C1 segment of cervical spinal cord (tissue), 14 donors: ENCODE results near the gene ZRANB2.
A peak's percentile ranks its signal among the peaks of the same experiment; 100 is the strongest.

Experiments used
- DNase-seq, 14 donors: peaks; one replicate each; lab custom pipeline; 2025; lab: John Stamatoyannopoulos, UW

The ZRANB2 gene

GRCh38 chr1:71080739-71081696, at the start of gene ZRANB2:
ZRANB2 (minus strand) TSS chr1:71081035; CDS start chr1:71080995, 40 bp downstream.
- peak; percentile 36 to 96 (median 89) for DNase-seq

- no peak for DNase-seq
Observed at GRCh38 chr1:71128060-71128459, 47.2 kb upstream of the ZRANB2 start.

- DNase-seq, result no peak
Observed at GRCh38 chr1:71118086-71118485, 37.3 kb upstream of the ZRANB2 start.

- no peak for DNase-seq
Observed at GRCh38 chr1:71116729-71117128, 35.9 kb upstream of the ZRANB2 start.

DNA sequence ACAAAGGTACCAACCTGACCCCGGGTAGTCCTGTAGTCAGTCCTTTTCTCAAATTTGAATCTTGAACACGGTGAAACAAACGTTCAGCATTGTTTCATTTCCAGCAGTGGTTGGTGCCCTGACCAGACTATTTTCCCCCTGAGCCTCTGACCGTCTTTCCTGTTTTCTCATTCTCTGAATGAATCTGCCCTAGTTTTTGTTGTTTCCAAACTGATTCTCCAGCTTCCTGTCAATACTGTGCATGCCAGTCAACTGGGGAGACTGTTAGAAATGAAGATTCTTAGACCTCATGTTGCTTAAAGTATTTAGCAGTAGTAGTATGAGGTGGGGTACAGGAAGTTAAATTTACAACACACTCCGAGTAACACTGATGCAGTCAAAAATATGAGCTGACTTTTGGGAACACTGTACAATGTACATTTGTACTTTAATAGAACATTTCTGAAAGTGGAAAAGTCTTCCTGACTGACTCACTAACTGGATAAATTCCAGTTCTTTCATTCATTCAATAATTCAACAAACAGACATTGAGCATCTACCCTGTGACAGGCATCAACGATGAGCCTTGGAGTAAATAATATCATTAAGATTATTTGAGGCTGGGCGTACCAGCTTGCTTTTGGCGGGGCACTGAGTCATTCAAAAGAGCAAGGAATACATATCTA, 26.0 kb upstream of the ZRANB2 start:
- no peak for DNase-seq

GRCh38 chr1:71104417-71104816, 23.6 kb upstream of the ZRANB2 start:
- DNase-seq, result no peak

DNA sequence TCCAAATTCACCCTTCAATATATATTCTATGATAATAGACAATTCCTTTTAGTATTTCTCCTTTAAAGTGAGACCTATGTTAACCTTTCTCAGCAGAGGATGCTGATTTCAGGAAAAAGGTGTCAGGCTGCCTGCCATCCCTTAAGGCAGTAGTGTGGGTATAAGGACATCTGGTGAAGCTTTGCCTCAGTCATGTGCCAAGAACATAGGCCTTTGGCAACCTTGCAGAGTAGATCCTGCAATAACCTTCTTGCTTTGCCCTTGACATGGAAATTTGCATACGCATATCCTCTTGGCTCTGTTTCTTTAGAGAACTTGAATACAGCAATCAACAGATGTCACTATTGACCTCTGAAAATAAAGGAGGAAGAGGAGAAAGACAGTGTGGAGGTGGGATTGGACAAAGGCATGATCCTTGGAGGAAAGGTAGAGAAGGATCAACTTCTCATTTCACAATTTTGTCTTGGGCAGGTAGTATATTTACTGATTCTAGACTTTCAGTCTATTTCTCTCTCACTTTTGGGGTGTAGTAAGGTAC, 21.1 kb upstream of the ZRANB2 start:
- no peak for DNase-seq

GRCh38 chr1:71097428-71097827, 16.6 kb upstream of the ZRANB2 start:
- no peak for DNase-seq

GRCh38 chr1:71094913-71095312, 14.1 kb upstream of the ZRANB2 start:
- no peak for DNase-seq

DNA sequence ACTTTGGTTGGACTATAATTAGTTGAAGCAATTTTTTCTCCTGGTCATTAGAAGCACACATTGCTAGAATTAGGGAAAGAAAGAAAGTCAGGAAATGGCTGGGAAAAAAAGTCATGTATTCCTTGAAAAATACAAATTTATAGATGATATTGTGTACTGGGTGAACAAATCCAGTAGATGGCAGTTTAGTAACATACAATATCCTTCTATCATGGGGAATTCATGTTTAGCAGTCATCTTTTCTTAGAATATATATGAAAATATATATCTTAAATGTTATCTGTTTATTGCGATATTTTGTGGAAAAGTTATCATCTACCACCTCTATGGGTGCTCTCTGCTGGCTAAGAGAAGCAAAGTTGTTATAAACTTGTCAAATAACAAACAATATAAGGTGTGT, 13.1 kb upstream of the ZRANB2 start:
- peak in 1 of 14 donors; percentile 1 for DNase-seq

- DNase-seq, result no peak
Observed at GRCh38 chr1:71089536-71090270, 8.9 kb upstream of the ZRANB2 start.

DNA sequence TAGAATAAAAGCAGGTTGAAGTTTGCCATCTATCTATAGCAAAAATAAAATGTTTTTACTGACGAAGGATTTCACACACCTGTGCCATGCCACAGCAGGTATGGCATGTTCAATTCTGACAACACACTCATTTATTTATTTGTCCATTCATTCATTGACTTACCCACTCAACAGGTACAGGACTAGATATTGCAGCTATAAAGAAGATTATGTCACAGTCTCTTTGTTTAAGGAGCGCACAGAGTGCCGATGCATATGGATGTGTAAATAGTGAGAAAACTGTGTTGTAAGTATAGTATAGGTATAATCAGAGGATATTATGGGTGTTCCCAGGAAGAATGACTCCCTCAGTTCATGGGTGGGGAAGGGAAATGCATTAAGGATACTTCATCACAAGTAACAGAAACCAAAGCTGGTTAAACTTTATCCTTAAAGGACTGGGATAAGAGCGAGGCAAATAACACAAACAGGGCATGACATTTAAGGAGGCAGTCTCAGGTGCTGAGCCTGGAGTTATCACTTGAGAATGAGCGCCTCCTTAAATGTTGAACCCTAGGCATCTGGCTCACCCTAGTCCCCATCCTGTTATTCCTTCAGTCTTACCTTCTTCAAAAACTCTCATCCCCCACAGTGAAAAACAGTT, 7.9 kb upstream of the ZRANB2 start:
- DNase-seq, result no peak

DNA sequence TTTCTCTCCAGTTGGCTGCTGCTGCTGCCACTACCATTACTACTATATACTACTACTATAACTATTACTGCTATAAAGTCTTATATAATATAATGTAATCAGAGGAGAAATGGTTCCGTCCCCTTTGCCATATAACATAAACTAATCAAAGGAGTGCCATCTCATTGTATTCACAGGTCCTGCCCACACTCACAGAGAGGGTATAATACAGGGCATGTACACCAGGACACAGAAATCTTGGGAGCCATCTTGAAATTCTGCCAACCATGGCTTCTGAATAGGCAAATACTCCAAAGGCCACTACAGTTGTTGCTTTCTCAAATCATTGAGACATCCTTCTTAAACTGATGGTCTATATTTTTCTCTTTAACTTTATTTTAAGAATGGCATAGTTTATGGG, 6.9 kb upstream of the ZRANB2 start:
- no peak for DNase-seq

DNA sequence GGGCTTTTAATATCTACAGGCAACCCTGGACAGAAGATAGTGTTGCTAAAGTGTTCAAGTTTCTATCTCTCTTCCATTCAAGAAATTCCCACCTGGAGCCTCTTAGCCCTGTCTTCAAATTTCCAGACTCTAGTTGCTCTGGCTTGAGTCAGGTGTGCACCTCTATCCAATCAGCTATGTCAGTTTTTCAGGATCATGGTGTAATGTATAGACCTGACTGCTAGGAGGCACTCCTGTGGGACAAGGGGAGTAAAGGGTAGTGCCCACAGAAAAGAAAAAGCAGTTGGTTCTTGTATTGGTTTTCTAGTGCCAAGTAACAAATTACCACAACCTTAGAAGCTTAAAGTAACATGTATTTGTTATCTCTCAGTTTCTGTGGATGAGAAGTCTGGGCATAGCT, 6.2 kb upstream of the ZRANB2 start:
- DNase-seq, result no peak

DNA sequence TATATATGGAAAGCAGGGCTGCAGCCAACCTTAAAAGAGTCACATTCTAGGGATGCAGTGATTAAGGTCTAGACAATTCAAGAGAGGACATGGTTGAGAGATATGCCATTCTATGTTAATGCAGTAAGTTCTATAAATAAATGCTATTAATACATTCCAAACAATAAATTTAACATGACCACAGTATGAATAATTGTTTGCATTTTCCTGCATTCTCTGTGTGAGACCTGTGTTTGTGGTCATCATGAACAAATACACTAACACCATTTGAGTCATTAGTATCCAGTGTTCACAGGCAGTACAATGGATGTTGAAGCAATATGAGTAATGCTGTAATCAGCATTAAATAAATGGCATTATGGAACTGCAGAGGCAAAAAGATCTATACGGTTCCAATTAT, 5.5 kb upstream of the ZRANB2 start:
- DNase-seq, result no peak

- peak in 6 of 14 donors; percentile 2 to 31 (median 6) for DNase-seq
Observed at GRCh38 chr1:71083271-71083670, 2.4 kb upstream of the ZRANB2 start.

- DNase-seq, result peak in 3 of 14 donors; percentile 1 to 2 (median 1)
Observed at GRCh38 chr1:71081697-71082080, 854 bp upstream of the ZRANB2 start.

- peak in 2 of 14 donors; percentile 39 to 41 for DNase-seq
Observed at GRCh38 chr1:71080230-71080738, 551 bp downstream of the ZRANB2 start.

DNA sequence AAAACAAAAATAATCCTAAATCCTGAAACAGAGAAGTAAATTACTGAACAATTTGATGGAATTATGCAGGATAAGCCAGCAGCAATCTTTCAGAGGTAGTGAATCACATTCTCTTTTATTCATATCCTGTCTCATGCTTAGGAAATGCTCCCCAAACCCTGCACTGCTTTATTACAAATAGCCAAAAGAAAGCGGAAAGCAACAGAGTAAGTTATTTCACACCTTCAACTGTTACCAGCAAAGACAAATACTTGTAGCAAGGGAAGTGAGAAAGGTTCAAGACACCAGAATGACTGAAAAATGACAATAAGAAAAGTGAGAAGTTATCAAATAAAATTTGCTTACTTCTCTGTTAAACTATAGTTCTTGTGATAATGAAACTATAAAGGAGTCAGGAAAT, 6.2 kb downstream of the ZRANB2 start:
- DNase-seq, result no peak

DNA sequence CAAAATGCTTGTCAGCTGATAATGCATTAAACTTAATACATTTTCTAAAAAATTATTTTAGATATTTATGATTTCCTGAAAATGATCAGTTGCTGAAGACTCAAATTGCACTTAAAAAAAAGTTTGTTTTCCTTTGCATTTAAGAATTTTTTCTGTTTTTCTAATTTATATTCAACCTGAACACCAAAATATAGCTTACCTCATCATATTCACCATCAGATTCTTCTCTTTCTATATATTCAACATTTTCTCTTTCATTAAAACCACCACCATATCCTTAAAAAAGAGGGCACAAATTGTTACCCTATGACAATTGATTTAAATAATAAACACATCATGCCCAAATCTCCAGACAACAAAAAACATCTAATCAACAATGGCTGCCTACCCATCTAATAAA, 8.6 kb downstream of the ZRANB2 start:
- DNase-seq, result no peak

DNA sequence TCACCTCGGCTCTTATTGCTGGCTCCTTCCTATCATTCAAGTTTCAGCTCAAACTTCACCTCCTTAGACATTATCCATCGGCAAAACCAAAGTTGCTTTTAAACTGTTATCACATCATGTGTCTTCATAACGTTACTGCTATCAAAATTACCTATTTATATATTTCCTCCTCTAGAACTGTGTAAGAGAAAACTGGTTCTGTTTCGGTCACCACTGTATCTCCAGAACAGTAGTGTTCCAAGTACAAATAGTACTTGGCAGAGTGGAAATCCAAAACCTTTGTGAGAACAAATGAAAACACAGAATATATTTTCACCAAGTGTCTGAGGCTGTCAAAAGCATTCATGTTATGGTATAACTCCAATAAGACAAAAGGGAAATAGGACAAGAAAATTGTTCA, 9.1 kb downstream of the ZRANB2 start:
- no peak for DNase-seq
